ENCODE measurements around the gene DNPH1. TPM values are rescaled to one million over a fixed set of nuclear protein-coding genes. Genes with fewer than 3 reads are reported as not detected.

Gene DNPH1
- total and polyA plus RNA-seq, 9 donors = 13.6 to 120 (median 44.7) TPM

GRCh38 chr6:43180985-43181384 lies 48.3 kb downstream of the DNPH1 start:
- H3K27ac ChIP-seq = no peak overlapping the region
- H3K4me3 ChIP-seq = no peak overlapping the region
- 49 to 55% (median 53%) methylated on average over 5 of the region's 5 CpGs for WGBS, 3 donors
- H3K4me1 ChIP-seq (ENCODE audit: insufficient read depth) = peaks cover 2% of the 10 kb centered on the region
- no peak for TF ChIP-seq EP300 (IDR thresholded peaks at IDR 0.05)
- TF ChIP-seq POLR2A (IDR thresholded peaks at IDR 0.05) = no peak
- TF ChIP-seq CTCF (IDR thresholded peaks at IDR 0.05) = no peak
- no peaks in the 10 kb centered on the region for H3K36me3 ChIP-seq
- intact Hi-C loops (cut with DNase I) = no loop called here
- no peaks in the 10 kb centered on the region for H3K9me3 ChIP-seq
- DNase-seq = no peak
- H3K27me3 ChIP-seq = no peaks in the 10 kb centered on the region

DNA sequence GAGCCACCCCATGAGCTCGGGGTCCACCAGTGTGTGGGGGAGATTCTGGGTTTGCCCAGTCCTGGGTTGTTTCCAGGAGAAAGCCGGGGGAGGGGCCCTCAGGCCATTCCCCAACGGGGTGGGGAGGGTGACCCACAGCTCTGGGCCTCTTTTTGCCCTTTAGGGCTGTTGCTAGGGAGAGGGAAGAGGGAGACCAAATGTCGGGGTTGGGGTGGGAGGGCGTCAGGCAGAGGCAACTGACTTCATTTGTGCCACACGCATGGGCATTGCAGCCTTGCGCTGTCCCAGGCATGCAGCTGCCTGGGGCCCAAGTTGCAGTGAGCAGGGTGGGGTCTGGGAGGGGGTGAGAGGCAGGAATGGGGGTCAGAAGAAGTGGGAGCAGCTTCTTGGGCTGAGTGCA lies 49.2 kb downstream of the DNPH1 start:
- H3K27me3 ChIP-seq = no peaks in the 10 kb centered on the region
- intact Hi-C loops (cut with DNase I) = no loop called here
- H3K9me3 ChIP-seq = no peaks in the 10 kb centered on the region
- no peak overlapping the region for H3K4me3 ChIP-seq
- TF ChIP-seq EP300 (IDR thresholded peaks at IDR 0.05) = no peak
- no peak for TF ChIP-seq CTCF (IDR thresholded peaks at IDR 0.05)
- TF ChIP-seq POLR2A (IDR thresholded peaks at IDR 0.05) = no peak
- WGBS, 3 donors = 47 to 52% (median 47%) methylated on average over 7 of the region's 7 CpGs
- no peak for DNase-seq
- peaks cover 3% of the 10 kb centered on the region for H3K4me1 ChIP-seq (ENCODE audit: insufficient read depth)
- H3K27ac ChIP-seq = no peak overlapping the region
- no peaks in the 10 kb centered on the region for H3K36me3 ChIP-seq

DNA sequence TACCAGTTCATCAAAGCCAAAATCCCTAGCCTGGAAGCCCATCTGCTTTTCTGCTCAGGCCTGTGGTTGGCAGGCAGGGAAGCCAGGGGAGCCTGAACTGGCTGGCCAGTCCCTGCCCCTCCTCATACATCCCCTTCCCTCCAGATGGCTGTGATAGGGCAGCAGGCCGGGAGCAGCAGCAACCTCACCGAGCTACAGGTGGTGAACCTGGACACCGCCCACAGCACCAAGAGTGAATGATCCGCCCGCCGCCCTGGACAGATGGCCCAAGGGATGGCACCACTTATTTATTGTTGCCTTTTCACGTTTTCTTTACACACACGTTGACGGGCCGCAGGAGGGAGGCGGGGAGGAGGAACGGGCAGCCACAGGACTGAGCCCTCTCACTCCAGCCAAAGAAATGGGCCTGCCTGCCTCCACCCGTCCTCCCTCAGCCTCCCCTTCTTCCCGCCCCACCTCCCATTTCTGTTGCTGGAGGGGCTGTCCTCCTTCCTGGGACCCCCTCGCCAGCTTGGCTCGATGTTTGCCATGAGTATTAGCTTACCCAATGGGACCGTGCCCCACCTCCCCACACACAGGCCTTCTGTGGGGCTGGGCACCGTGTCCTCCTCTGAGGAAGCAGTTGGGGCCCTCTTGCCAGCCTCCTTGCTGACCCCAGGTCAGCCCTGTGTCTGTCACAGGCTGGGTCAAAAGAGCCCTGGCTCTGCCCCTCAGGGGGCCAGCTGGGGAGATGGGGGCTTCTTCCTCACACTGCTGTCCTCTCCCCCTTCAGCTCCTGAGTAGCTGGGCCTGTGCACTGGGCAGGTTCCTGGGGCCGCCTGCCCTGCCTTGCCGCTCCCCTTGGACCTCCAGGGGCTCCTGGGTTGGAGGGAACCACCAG lies 50.1 kb downstream of the DNPH1 start:
- WGBS, 3 donors = 70 to 81% (median 78%) methylated on average over 20 of the region's 20 CpGs
- H3K36me3 ChIP-seq = no peaks in the 10 kb centered on the region
- peaks cover 4% of the 10 kb centered on the region for H3K4me1 ChIP-seq (ENCODE audit: insufficient read depth)
- no peak overlapping the region for H3K4me3 ChIP-seq
- H3K27me3 ChIP-seq = no peaks in the 10 kb centered on the region
- intact Hi-C loops (cut with DNase I) = loop anchor here in 1 of 4 donors (1.0 kb wide), 1 partner anchor 151 kb away; no protein-coding TSS in a partner anchor
- no peak overlapping the region for H3K27ac ChIP-seq
- H3K9me3 ChIP-seq = no peaks in the 10 kb centered on the region
- no peak for TF ChIP-seq CTCF (IDR thresholded peaks at IDR 0.05)
- TF ChIP-seq EP300 (IDR thresholded peaks at IDR 0.05) = no peak
- no peak for TF ChIP-seq POLR2A (IDR thresholded peaks at IDR 0.05)
- DNase-seq = no peak

DNA sequence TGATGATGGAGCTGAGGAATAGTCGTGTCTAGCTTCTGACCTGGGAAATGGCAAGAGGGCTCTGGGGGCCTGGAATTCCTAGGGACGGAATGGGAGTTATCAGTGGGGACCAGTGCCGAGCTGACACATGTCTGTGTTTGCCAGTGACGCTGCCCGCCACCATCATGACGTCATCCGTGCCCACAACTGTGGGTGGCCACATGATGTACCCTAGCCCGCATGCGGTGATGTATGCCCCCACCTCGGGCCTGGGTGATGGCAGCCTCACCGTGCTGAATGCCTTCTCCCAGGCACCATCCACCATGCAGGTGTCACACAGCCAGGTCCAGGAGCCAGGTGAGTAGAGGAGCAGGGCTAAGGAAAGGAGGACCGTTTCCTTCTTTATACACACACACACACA lies 51.1 kb downstream of the DNPH1 start:
- Histone ChIP-seq H3K27ac (no peak overlapping the region), H3K27me3 (no peaks in the 10 kb centered on the region), H3K4me3 (no peak overlapping the region), H3K4me1 (ENCODE audit: insufficient read depth) (peaks cover 10% of the 10 kb centered on the region), H3K36me3 (no peaks in the 10 kb centered on the region), H3K9me3 (no peaks in the 10 kb centered on the region)
- WGBS, 3 donors = 84 to 85% (median 84%) methylated on average over 12 of the region's 12 CpGs
- no peak for DNase-seq
- TF ChIP-seq CTCF (IDR thresholded peaks at IDR 0.05) (no peak), EP300 (IDR thresholded peaks at IDR 0.05) (no peak), POLR2A (IDR thresholded peaks at IDR 0.05) (no peak)
- intact Hi-C loops (cut with DNase I) = no loop called here

All from ovary (tissue), 9 donors.